Measurements from ENCODE around the gene PHF13. TPM values are rescaled to one million over a fixed set of nuclear protein-coding genes. Genes with fewer than 3 reads are reported as not detected.
"Not testable (repeated sequence)": the region's sequence is repeated elsewhere in the genome, so short reads cannot be mapped to it uniquely, and the experiment has no call there.

The PHF13 gene
- total and polyA plus RNA-seq, 2 experiments from 2014 or later, result 11.6 to 21.3 TPM

GRCh38 chr1:6653436-6654290, 40.1 kb downstream of the PHF13 start:
- no peak for DNase-seq
- no peak overlapping the region for H3K4me2 ChIP-seq (ENCODE audit: unreplicated experiment)
- H2AFZ ChIP-seq, result no peak overlapping the region
- H3K4me1 ChIP-seq (ENCODE audit: insufficient read depth), result no peaks in the 10 kb centered on the region
- in situ Hi-C loops (cut with MboI), result no loop called here
- no peak for TF ChIP-seq EZH2 (IDR thresholded peaks at IDR 0.05; ENCODE audit: insufficient read depth, poor library complexity, severe bottlenecking)
- no peak for TF ChIP-seq EZH2phosphoT487 (IDR thresholded peaks at IDR 0.05; ENCODE audit: insufficient read depth, low read depth)
- H4K20me1 ChIP-seq (ENCODE audit: insufficient read depth), result no peaks in the 10 kb centered on the region
- H3K79me2 ChIP-seq (ENCODE audit: insufficient read depth), result peaks cover 6% of the 10 kb centered on the region; the same call in 1 of the 2 replicates
- 91 to 92% methylated on average over 23 of the region's 23 CpGs for WGBS, 2 experiments (ENCODE audit: low coverage in 1 of 2, low lambda C conversion rate in 2 of 2, missing lambda C conversion rate in 2 of 2)
- no peak overlapping the region for H3K9ac ChIP-seq
- H3K27me3 ChIP-seq (replicated peaks; ENCODE audit: insufficient read depth), result no peaks in the 10 kb centered on the region
- no peaks in the 10 kb centered on the region for H3F3A ChIP-seq (ENCODE audit: insufficient read depth)
- H3K36me3 ChIP-seq (ENCODE audit: low read depth), result 0 out of 2 replicates have a peak, but pooled peaks cover 4% of the 10 kb centered on the region
- no peaks in the 10 kb centered on the region for H3K9me3 ChIP-seq (ENCODE audit: low read depth)
- H3K4me3 ChIP-seq, result no peak overlapping the region
- no peak overlapping the region for H3K27ac ChIP-seq
- no peaks in the 10 kb centered on the region for H3K9me2 ChIP-seq (ENCODE audit: insufficient read depth)

GRCh38 chr1:6657138-6657537, 43.6 kb downstream of the PHF13 start:
- 86 to 89% methylated on average over 6 of the region's 6 CpGs for WGBS, 2 experiments (ENCODE audit: low coverage in 1 of 2, low lambda C conversion rate in 2 of 2, missing lambda C conversion rate in 2 of 2)
- H3K4me1 ChIP-seq (ENCODE audit: insufficient read depth), result no peaks in the 10 kb centered on the region
- H3K9ac ChIP-seq, result no peak overlapping the region
- no peak for TF ChIP-seq EZH2phosphoT487 (IDR thresholded peaks at IDR 0.05; ENCODE audit: insufficient read depth, low read depth)
- no peak for TF ChIP-seq EZH2 (IDR thresholded peaks at IDR 0.05; ENCODE audit: insufficient read depth, poor library complexity, severe bottlenecking)
- H3K36me3 ChIP-seq (ENCODE audit: low read depth), result 0 out of 2 replicates have a peak, but pooled peaks cover 4% of the 10 kb centered on the region
- no peaks in the 10 kb centered on the region for H3F3A ChIP-seq (ENCODE audit: insufficient read depth)
- H3K4me2 ChIP-seq (ENCODE audit: unreplicated experiment), result no peak overlapping the region
- no peaks in the 10 kb centered on the region for H3K9me2 ChIP-seq (ENCODE audit: insufficient read depth)
- no peaks in the 10 kb centered on the region for H4K20me1 ChIP-seq (ENCODE audit: insufficient read depth)
- in situ Hi-C loops (cut with MboI), result no loop called here
- no peak for DNase-seq
- no peaks in the 10 kb centered on the region for H3K9me3 ChIP-seq (ENCODE audit: low read depth)
- H2AFZ ChIP-seq, result no peak overlapping the region
- H3K27ac ChIP-seq, result no peak overlapping the region
- no peaks in the 10 kb centered on the region for H3K27me3 ChIP-seq (replicated peaks; ENCODE audit: insufficient read depth)
- peaks cover 18% of the 10 kb centered on the region; the same call in 1 of the 2 replicates for H3K79me2 ChIP-seq (ENCODE audit: insufficient read depth)
- no peak overlapping the region for H3K4me3 ChIP-seq

GRCh38 chr1:6658359-6659060, 45.0 kb downstream of the PHF13 start:
- H3K9me3 ChIP-seq (ENCODE audit: low read depth), result no peaks in the 10 kb centered on the region
- H3K9ac ChIP-seq, result no peak overlapping the region
- TF ChIP-seq EZH2 (IDR thresholded peaks at IDR 0.05; ENCODE audit: insufficient read depth, poor library complexity, severe bottlenecking) (no peak), EZH2phosphoT487 (IDR thresholded peaks at IDR 0.05; ENCODE audit: insufficient read depth, low read depth) (no peak)
- in situ Hi-C loops (cut with MboI), result no loop called here
- WGBS, 2 experiments (ENCODE audit: low coverage in 1 of 2, low lambda C conversion rate in 2 of 2, missing lambda C conversion rate in 2 of 2), result 78 to 80% methylated on average over 5 of the region's 5 CpGs
- no peak overlapping the region for H3K4me3 ChIP-seq
- H2AFZ ChIP-seq, result no peak overlapping the region
- no peak for DNase-seq
- H3K4me2 ChIP-seq (ENCODE audit: unreplicated experiment), result no peak overlapping the region
- no peaks in the 10 kb centered on the region for H3F3A ChIP-seq (ENCODE audit: insufficient read depth)
- no peaks in the 10 kb centered on the region for H3K9me2 ChIP-seq (ENCODE audit: insufficient read depth)
- H3K27me3 ChIP-seq (replicated peaks; ENCODE audit: insufficient read depth), result no peaks in the 10 kb centered on the region
- peaks cover 28% of the 10 kb centered on the region for H3K79me2 ChIP-seq (ENCODE audit: insufficient read depth)
- no peaks in the 10 kb centered on the region for H4K20me1 ChIP-seq (ENCODE audit: insufficient read depth)
- H3K36me3 ChIP-seq (ENCODE audit: low read depth), result 0 out of 2 replicates have a peak, but pooled peaks cover under 1% of the 10 kb centered on the region
- no peak overlapping the region for H3K27ac ChIP-seq
- H3K4me1 ChIP-seq (ENCODE audit: insufficient read depth), result no peaks in the 10 kb centered on the region

- WGBS, 2 experiments (ENCODE audit: low coverage in 1 of 2, low lambda C conversion rate in 2 of 2, missing lambda C conversion rate in 2 of 2), result 92 to 93% methylated on average over 7 of the region's 7 CpGs
- TF ChIP-seq EZH2phosphoT487 (IDR thresholded peaks at IDR 0.05; ENCODE audit: insufficient read depth, low read depth) (no peak), EZH2 (IDR thresholded peaks at IDR 0.05; ENCODE audit: insufficient read depth, poor library complexity, severe bottlenecking) (no peak)
- H4K20me1 ChIP-seq (ENCODE audit: insufficient read depth), result no peaks in the 10 kb centered on the region
Observed at GRCh38 chr1:6660415-6661049, 47.0 kb downstream of the PHF13 start.

GRCh38 chr1:6662468-6662867, 48.9 kb downstream of the PHF13 start:
- H3K4me1 ChIP-seq (ENCODE audit: insufficient read depth); H3K27ac ChIP-seq; H3K36me3 ChIP-seq (ENCODE audit: low read depth); DNase-seq; H3K9me3 ChIP-seq (ENCODE audit: low read depth); in situ Hi-C loops (cut with MboI); H3K4me2 ChIP-seq (ENCODE audit: unreplicated experiment); H3F3A ChIP-seq (ENCODE audit: insufficient read depth); H2AFZ ChIP-seq; H4K20me1 ChIP-seq (ENCODE audit: insufficient read depth); H3K4me3 ChIP-seq; H3K9ac ChIP-seq; H3K9me2 ChIP-seq (ENCODE audit: insufficient read depth); H3K27me3 ChIP-seq (replicated peaks; ENCODE audit: insufficient read depth): not testable (repeated sequence)
- 97% methylated on average over 7 of the region's 7 CpGs for WGBS, 2 experiments (ENCODE audit: low coverage in 1 of 2, low lambda C conversion rate in 2 of 2, missing lambda C conversion rate in 2 of 2)
- peaks cover 30% of the 10 kb centered on the region for H3K79me2 ChIP-seq (ENCODE audit: insufficient read depth)

More at GRCh38 chr1:6660415-6661049, 47.0 kb downstream of the PHF13 start:
- no peak overlapping the region for H3K4me3 ChIP-seq
- H3K27me3 ChIP-seq (replicated peaks; ENCODE audit: insufficient read depth), result no peaks in the 10 kb centered on the region
- no peaks in the 10 kb centered on the region for H3K4me1 ChIP-seq (ENCODE audit: insufficient read depth)
- H3K9me3 ChIP-seq (ENCODE audit: low read depth), result no peaks in the 10 kb centered on the region
- no peaks in the 10 kb centered on the region for H3K9me2 ChIP-seq (ENCODE audit: insufficient read depth)
- no peak overlapping the region for H3K4me2 ChIP-seq (ENCODE audit: unreplicated experiment)
- H3K27ac ChIP-seq, result no peak overlapping the region
- no peaks in the 10 kb centered on the region for H3F3A ChIP-seq (ENCODE audit: insufficient read depth)
- peaks cover 33% of the 10 kb centered on the region for H3K79me2 ChIP-seq (ENCODE audit: insufficient read depth)
- no peak for DNase-seq
- no peak overlapping the region for H2AFZ ChIP-seq
- in situ Hi-C loops (cut with MboI), result no loop called here
- no peak overlapping the region for H3K9ac ChIP-seq
- no peaks in the 10 kb centered on the region for H3K36me3 ChIP-seq (ENCODE audit: low read depth)
